GM12873 (cell line): Measurements from ENCODE around the gene PRL.

Experiments
- CTCF ChIP-seq: IDR thresholded peaks from 2 replicates; pipeline ENCODE4 v1.5.1; 2012; ENCODE audit warnings: low read depth, mild to moderate bottlenecking, moderate library complexity, low read length, control low read depth; ENCODE audit not compliant: insufficient read depth; ENCODE audit errors: missing control alignments

The PRL gene

DNA sequence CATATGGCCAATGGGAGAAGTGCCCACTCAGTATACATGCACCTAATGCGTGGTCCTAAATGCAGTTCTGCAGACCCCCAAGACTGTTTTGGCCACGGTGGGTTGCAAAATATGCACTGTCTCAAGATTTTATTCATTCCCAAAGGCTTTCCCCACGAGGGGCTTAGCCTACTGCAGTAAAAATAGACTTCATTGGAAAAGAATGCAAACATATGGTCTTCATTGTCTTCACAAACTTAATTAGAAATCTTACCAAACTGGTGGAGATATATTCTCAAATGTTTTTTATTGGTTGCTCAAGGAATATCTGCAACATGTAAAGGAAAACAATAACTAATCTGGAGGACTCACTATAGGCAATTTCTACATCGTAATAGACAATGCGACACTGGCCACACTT is 31.6 kb upstream of the PRL start:
- TF ChIP-seq CTCF: no peak

- no peak for TF ChIP-seq CTCF
Measured at GRCh38 chr6:22327881-22328280, 31.0 kb upstream of the PRL start.

DNA sequence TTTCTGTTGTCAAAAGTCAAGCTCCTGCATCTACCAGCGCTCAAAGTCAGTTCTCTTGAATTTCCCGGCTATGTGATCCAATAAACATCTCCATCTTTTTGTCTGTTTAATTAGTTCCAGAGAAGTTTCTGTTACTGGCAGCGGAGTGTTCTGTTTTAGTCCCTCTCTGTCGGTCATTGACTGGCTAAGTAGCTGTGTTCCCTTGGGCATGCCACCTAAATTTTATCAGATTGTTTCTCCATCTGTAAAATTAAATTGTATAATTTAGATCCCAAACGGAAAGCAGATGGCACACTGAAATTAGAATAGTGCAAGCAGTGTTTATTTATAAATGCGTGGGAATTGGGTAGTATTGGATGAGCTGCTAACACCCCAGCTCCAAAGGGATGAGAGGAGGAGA is 29.7 kb upstream of the PRL start:
- TF ChIP-seq CTCF: no peak

- TF ChIP-seq CTCF: no peak
Measured at GRCh38 chr6:22325481-22325880, 28.6 kb upstream of the PRL start.

DNA sequence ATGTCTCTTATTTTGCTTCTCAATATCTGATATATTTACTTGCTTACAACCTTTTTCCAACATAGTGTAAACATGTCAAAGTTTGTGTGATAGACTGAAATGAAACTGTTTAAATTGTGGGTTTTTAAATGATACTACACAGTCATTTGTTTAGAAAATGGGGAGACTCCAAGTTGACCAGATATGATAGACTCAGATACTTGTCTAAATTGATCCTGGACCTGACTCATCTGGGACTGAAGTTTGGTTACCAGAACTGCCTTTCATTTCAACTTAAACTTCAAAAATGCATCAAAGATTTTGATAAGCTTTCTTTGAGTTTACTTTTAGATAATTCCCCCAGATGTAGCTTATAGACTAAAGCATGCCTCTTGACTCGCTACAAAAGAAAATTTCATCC is 27.0 kb upstream of the PRL start:
- TF ChIP-seq CTCF: no peak

DNA sequence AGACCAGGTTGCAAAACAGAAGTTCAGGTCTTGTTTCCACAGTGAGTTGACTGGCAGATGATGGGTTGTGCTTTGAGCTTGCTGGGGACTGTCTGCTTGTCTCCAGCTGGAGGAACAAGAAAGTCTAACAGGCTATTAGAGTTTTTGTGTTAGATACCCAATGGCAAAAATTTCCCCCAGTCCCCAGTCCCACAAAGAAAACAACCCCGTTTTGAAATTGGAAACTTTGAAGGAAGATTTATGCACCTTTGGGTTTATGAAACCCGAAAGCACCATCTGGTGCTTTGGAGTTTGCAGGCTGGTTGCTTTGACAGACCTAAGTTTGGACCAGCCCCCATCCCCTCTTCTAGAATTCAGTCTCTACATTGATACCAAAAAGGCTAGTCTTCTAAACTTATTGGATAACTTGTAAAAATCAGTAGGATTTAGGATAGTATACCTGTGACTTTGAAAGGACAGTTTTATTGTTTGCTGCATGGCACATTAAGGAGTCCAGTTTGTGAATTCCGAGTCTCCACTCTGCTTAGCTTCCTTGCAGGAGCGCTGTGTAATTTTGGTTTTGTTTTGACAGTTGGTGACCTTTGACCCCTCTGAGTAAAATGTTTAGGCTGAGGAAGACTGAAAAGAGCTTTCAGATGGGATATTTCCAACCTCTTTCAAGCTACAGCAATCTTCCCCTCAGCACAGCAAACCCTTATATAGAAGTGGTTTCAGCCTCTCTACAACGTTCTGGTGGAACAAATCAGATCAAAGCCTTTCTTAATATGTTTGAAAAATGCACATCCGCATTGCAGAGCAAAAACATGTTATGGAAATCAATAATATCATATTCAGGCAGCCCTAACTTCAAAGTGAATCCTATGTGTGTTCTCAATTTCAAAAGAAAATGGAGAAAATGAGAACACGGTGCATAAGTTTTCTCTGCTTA is 25.5 kb upstream of the PRL start:
- TF ChIP-seq CTCF: no peak

GRCh38 chr6:22320750-22321149 is 23.9 kb upstream of the PRL start:
- no peak for TF ChIP-seq CTCF
